ENCODE data around the gene ADGRG2.
"Not testable (repeated sequence)": the region's sequence is repeated elsewhere in the genome, so short reads cannot be mapped to it uniquely, and the experiment has no call there.

The ADGRG2 gene

DNA sequence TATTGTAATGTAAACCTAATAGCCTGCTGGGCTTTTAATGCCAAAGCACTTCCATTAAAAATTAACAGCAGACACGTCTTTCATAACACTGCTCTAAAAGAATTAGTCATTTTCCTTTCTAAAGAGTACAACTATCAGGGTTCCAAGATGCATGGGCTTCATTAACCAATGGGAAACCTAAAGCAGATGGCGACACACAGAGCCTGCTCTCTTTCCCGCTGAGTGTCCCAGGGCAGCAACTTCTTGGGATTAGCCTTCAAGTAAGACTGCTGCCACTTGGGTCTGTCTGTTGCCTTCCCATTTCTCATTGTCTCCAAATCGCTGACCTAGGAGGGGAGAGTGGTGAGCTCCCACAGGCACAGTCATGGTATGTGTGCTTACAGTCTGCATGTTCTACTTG lies 124.4 kb downstream of the ADGRG2 start:
- no peak for DNase-seq

DNA sequence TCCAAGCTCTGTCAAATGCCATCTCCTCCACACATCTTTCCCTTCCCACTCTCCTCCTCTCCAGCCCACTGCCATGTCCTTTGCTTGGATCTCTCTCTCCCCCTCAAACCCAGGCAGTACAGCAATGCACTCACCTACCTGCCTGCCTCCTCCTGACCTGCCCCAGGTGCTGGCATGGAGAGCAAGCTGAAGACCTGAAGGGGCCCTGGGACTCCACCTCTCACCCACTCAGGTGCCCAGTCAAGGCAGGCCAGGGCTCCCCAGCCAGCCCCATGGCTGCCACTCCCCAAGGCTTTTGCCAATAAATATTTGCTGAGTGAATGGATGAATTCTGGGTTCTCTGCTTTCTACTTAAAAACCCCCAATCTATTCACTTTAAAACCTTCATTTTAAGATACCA lies 125.7 kb downstream of the ADGRG2 start:
- no peak for DNase-seq

DNA sequence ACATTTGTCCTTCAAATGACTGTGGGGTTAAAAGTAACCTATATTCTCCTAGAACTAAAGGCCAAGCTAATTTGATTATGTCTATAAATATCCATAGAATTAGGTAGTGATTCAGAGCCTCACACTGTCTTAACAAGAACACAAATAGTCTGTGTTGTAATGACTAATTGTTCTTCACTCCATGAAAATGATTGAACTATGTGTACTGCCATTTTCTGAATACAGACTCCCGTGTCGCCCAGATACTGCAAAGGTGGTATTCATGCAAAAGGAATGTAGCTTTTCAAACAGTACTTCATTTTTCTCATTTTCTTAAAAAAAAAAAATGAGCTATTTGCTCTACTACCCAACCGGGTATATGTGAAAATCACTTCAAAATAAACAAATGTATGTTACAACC lies 127.0 kb downstream of the ADGRG2 start:
- no peak for DNase-seq

DNA sequence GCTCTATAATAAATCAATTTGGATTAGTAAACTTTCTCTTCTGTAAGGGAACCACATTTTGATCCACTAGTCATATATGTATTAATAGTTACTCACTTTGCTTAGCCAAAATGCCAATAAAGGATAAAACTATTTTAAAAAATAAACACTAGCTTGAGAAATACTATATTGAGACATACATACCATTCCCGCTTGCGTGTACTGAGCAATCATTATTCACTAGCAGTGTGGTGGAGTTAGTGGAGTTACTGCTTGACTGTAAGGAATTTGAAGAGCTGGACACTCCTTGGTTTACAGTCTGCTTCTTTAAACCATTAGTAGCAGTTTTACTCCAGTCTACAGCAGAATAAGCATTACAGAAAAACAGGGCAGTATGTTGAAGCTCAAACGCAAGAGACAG lies 127.6 kb downstream of the ADGRG2 start:
- DNase-seq = no peak

DNA sequence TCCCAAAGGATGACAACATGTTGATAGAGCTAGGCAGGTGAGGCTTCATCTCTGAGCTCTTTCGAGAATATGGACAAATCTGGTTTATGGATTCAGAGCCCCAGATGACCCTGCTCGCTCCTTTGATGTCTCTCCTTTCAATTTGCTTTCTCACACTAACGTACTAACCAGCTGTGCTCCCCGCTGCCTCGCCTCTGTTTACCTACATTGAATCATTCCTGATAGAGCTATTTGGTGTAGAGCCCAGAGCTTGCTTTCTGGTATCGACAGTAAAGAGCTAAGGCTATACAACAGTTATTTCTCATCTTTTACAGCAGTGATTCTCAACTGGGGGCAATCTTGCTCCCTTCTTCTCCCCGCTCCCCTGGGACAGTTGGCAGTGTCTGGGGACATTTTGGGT lies 129.4 kb downstream of the ADGRG2 start:
- no peak for DNase-seq

DNA sequence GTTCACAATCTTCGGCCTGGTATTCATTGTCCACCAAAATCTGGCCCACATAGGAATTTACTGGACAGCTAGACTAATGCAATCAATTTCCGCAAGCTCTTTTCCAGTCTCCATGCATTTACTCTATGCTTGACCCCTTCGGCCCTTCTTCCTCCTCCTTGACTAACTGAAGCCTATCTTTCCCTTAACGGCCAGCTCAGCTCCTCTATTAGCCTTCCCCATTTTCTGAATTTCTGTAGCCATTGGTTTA lies 137.2 kb downstream of the ADGRG2 start:
- DNase-seq = no peak

DNA sequence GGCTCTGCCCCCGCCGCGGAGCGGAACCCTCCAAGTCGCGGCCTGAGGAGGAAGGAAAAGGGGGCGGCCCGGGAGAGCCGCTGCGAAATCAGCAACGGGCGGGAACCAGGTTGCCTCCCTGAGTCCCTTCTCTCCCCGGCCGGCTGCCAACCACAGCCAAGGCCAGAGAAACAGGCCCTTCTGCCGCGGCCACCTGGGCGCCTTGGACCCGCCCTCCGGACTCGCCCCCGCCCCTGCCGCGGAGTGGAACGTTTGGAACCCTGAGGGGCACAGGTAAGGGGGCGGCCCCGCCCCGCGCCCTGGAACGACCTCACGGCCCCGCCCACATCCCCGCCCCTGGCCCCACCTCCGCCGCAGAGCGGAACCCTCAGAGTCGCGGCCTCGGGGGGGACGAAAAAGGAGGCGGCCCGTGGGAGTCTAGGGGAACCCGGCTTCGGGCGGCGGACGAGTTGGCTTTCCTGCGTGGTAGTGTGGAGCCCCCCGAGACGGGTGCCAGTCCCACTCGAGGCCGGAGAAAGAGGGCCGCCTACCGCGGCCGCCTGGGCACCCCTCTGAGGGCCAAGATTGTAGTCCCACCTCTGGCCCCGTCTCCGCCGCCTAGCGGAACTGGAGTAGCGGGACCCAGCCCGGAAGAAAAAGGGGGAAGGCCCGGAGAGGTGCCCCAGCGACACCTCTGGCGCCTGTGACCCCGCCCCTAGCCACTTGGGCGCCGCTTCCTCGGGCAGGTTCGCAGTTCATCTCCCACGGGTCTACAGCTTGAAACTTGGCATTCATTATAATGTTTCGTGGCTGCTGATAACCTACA lies 137.7 kb downstream of the ADGRG2 start:
- DNase-seq = peak; percentile 25

DNA sequence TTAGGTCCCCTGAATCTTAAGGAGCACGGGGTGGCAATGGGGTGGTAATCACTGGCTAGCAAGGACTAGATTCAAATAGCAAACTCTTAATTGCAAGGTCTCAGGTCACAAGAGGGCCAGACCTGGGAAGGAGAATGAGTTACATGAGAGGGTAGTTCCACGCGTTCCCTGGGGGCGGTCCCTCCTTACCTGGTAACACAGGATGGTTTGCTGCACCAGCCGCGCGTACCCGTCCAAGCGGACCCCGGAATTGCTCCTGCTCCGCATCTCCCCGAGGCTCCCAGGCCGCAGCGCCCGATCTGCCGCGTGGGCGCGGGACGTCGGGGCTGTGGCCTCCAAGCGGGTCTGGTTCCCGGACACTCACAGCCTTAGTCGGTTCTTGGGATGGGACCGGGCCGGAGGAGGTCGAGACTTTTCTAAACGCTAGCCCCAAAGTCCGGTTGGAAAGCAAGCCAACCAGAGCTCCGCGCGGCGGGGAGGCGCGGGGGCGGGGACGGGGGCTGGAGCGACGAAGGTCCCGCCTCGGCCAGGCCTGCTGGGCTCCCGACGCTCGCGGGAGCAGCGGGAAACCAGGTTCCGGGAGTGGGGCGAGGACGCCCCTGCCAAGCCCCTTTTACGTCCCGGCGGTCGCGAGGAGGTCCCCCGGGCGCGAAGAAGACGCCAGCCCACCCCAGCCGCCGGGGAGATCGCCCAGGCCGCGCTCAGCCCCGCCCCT lies 138.4 kb downstream of the ADGRG2 start, which contains the start of gene PHKA2:
Gene PHKA2, minus strand, starts transcription at position 449 of the 715 bp plus-strand sequence. Its CDS starts 182 bp downstream, at position 267.
- DNase-seq = no peak

DNA sequence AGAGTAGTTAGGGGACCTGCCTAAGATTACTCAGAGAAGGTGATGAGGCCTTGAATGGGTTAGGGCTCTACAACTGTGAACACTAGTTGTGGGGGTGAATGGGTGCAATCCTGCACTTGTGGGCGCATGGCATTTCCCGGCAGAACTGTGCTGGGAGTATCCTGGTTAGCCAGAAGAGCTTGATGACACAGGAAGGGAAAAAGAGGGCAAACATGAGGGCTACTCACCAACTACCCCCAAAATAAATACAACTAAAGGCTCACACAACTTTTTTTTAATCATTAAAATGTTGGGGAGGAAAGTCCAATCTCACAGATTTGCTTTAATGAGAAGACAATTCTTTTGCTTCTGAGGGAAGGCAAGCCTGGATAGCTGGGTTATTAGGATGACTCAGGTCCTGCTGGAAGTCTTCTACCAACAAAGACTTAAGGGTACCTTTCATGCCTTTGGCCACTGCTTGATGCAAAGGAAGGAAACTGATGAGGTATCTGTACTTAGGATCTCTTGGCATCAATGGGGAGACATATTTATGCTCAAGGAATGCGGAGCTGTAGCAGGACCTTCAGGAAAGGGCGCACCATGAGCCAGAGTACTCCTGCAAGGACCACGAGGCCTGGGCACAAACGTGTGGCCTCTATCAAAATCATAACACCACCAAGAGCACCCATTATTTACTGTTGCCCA lies 141.0 kb downstream of the ADGRG2 start:
- no peak for DNase-seq

DNA sequence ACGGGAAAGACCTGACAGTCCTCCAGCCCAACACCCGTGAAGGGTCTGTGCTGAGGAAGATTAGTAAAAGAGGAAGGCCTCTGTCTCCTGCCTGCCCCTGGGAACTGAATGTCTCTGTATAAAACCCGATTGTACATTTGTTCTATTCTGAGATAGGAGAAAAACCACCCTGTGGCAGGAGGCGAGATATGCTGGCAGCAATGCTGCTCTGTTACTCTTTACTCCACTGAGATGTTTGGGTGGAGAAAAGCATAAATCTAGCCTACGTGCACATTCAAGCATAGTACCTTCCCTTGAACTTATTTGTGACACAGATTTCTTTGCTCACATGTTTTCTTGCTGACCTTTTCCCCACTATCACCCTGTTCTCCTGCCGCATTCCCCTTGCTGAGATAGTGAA lies 142.0 kb downstream of the ADGRG2 start:
- not testable (repeated sequence) for DNase-seq

DNA sequence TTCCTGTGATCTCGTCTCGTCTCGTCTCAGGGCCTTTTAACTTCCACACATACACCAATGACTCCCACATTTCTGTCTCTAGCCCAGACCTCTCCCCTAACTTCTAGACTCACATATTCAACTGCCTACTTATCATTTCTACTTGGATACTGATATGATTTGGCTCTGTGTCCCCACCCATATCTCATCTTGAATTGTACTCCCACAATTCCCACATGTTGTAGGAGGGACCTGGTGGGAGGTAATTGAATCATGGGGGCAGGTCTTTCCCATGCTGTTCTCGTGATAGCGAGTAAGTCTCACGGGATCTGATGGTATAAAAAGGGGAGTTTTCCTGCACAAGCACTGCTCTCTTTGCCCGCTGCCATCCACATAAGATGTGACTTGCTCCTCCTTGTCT lies 147.3 kb downstream of the ADGRG2 start:
- DNase-seq = no peak

DNA sequence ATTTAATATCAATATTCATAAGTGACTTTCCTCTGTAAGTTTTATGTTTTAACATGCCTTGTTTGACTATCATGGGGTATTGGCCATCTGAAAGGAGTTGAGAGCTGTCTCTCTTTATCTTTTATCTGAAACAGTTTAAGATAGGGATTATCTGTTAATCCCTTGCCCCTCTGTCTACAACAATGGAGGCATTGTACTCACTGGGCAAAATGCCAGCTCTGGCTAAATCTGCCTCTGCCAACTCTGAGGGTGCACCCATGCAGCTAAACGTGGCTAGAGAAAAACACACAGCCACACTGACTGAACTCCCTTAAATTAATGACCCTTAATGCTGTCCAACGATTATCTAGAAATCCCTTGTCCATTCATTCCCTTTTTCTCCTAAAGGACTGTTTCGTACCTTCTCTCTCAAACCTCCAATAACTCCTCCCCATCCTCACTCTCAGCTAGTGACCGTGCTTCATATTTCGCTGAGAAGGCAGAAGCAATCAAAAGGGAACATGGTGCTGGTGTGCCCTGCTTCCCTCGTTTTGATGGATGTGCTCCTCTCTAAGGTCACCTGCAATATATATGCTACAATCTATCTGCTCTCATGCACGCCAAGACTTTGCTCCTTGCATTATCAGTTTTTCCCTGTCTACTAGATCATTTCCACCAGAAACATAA lies 148.6 kb downstream of the ADGRG2 start:
- peak; percentile 0 for DNase-seq

DNA sequence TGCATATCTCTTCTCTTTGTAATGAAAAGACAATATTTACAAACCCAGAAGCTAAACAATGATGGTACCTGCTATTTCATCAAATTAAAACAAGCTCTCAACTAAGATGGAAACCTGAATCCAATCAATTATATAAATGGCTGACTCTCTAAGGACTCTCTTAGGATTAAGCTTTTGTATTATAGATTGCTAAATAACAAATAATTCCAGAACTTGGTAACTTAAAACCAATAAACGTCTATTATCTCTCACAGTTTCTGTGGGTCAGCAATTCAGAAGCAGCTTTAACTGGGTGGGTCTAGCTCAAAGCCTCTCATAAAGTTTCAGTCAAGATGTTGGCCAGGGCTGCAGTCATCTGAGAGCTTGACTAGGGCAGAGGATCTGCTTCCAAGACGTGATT lies 150.8 kb downstream of the ADGRG2 start:
- DNase-seq = no peak

DNA sequence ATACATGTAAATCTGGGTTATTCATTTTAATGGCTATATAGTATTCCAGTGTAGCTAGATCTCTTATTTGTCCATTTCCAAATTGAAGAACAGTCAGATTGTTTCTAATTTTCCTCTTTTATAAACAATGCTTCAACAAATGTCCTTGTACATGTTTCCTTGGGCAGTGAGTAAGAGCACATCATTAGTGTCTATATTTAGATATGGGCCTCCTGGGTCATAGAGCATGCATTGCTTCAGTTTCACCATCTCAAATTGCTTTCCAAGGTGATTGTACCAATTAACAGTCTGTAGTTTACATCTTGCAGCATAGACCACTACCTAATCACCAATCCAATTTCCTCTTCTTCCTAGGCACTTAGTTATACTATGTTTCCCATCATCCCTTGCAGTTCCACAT lies 151.8 kb downstream of the ADGRG2 start:
- DNase-seq = no peak

DNA sequence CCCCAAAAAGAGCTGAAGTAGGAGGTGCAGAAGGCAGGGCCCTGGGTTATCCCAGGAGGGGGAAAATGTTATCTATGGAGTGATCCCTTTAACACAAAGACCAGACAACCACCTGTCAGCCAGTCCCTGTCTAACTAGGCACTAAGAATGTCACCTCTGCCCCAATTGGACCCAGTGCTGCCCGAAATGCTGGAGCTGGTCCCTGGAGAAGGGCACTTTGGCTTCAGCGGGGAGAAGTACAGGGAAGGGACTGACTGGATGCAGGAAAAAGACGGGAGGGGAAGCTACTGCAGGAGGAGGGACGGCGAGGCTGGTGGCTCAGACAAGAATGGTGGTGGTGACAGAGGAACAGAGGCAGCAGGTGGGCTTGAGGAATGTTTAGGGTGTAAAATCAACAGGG lies 155.6 kb downstream of the ADGRG2 start:
- DNase-seq = no peak

DNA sequence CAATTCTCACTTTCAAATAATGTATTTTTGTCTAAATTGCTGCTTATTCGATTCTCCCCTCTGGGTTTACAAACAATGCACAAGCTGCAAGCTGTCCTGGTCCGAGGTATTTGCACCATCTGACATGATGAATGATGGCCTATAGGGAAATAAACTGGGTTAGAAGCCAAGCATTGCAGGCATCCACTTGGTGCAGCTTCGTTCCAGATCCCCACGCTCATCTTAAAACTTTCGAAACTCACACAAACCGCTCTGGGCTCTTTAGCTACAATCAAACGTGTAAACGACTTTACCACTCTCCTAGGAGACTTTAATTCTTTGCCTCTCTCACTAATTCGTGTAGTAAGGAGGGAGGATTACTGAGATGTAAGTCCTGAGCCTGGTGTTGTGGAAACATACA lies 157.4 kb downstream of the ADGRG2 start:
- no peak for DNase-seq

DNA sequence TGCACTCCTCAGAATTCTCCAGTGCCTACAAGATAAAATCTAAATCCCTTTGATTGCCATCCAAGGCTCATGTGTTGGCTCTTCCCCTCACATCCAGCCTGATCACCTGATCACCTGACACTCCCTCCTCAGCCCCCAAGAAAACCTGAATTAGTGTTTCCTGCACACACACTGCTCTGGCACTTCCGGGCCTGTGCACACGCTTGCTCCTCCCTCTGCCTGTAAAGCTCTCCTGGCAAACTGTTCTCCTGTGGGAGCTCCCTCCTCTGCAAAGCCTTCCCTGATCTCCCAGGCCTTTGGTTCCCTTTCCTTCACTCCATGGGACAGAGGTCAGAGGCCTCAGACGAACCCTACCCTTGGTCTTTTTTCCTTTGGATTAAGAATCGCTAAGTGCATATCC lies 158.2 kb downstream of the ADGRG2 start:
- no peak for DNase-seq

DNA sequence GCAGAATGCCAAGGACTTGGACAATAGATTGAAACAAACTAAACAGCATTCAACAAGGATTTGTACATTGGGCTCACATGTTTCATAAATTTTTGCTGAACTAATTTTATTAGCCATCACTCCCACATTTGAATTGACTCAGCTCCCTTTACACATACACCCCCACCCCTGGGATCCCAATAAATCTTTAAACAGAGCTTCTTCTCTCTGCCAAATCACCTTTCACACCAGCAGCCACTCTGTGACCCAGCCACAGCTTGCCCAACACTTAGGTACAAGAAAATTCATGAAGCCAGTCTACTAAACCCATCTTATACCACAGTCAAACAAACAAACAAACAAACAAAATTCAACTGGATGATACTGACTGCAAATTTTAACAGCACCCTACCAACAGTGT lies 159.9 kb downstream of the ADGRG2 start:
- no peak for DNase-seq

DNA sequence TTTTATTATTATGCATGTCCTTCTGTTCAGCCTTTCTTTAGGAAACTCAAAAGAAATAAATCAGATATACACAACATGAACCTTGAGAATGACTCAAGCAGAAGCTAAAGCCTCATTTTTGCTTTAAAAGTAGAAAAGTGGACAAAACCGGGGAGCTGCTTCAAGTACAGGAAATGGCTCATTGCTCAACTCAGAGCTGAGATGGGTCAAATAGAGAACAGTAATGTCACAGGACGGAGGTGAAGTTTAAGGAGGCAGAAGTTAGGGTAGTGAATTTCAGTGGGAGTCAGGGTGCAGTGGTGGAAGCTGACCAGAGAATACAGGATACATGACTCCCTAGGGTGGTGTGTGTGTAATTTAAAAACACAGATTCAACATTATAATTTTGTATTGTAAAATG lies 160.6 kb downstream of the ADGRG2 start:
- no peak for DNase-seq

DNA sequence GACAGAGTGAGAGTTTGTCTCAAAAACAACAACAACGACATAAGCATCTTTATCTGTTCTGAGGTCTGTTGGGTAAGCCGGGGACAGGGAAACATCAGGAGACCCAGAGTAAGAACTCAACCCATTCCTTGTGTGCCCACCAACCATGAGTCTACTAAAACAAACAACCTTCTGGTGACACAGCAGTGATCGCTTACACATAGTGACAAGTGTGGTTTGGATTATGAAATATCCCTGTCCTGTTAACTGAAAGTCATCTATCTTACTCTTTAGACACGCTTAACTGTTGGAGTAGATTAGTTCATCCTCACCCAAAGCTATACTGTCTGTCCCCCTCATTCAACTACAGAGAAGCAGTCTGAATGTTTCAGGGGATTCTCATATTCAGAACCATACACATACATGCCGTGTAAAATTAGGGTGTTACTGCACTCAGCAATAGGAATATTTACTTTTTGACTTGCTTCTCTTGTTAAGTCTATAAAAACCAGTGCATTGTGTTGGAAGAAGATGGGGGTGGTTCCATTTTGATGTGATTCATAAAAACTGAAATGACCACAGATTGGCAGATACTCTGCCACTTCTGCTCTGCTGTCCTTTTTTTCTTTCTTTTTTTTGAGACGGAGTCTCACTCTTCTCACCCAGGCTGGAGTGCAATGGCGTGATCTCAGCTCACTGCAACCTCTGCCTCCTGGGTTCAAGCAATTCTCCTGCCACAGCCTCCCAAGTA lies 165.8 kb downstream of the ADGRG2 start:
- DNase-seq = no peak

DNA sequence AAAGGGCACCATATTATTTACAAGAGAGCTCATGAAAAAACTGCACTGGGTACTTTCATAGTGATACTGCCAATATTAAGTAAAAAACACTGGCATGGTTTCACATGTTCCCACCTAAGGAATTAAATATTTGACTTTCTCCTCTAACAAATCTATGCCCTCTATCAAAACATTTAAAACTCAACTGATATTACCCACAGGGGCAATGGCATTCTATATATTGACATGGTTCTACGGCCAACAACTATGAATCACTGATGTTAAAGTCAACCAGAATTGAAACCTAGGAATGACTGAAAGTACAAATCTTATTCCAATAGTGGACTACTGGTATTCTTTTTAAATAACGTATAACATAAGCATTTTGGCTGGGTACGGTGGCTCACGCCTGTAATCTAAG lies 166.6 kb downstream of the ADGRG2 start:
- no peak for DNase-seq

DNA sequence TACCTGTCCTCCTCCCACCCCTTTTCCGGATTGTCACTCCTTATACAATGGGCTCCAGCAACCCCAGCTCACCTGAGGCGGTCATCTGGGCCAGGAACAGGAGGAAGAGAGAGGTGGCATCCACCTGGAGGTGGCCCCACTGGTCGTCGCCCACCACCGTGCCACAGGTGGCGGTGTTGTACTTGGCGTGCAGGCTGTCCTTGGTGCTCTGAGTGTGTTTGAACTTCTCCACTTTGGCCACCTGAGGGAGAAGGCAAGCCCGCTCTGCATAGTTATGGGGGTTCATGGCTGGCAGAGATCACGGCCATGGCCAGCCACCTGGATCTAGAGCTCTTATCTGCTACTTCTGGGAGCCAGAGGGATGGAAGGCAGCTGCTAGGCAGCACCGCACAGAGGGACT lies 171.2 kb downstream of the ADGRG2 start:
- DNase-seq = no peak

DNA sequence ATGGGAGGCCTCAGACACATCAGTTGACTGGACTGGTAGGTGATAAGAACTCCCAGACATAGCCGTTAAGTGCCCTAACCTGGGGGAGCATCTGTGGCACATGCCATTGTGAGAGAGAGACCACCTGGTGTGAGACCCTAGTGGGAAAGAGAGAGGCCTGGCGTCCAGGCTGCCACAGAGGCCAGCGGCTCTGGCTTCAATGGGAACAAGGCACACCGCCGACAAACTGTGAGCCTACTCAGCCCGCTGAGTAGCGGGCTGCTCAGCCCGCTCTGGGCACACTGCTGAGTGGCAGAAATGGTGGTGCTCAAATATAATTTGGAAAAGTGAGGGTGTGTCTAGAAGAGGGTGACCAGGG lies 172.3 kb downstream of the ADGRG2 start:
- DNase-seq = no peak

Data from DMS79 treated with DMSO at 0.1 percent for 48 hours (cell line).